GM20431 (cell line): ENCODE data around the gene PDF.

ENCODE experiments used
- in situ Hi-C: fragments of 300-500 bp; cut with MseI, MboI; formaldehyde crosslinking; loops from one replicate; pipeline ENCODE4 v1.15.0; 2020; ENCODE audit warnings: low sequenced_read_pairs; ENCODE audit not compliant: unreplicated experiment

PDF gene

DNA sequence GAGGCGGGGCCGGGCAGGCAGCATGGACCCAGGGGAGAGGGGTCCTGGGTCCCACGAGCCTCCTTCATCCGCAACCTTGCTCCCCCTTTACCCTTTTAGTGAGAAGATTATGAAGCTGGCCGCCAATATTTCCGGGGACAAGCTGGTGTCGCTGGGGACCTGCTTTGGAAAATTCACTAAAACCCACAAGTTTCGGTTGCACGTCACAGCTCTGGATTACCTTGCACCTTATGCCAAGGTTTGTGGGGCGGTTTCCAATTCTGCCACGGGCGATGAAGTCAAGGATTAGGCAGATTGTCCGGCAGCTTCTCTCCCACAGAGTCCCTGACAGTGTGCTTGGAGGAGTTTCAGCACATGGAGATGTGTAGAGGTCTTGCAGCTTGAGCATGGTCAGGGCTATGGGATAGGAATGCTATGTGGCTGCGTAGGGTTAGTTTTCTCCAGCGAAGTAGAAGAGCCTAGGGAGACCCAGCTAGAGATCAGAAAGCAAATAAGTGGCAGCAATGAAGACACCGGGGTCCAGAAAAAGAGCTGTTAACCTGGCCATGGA lies 9.8 kb upstream of the PDF start:
- in situ Hi-C loops, result no loop called here

DNA sequence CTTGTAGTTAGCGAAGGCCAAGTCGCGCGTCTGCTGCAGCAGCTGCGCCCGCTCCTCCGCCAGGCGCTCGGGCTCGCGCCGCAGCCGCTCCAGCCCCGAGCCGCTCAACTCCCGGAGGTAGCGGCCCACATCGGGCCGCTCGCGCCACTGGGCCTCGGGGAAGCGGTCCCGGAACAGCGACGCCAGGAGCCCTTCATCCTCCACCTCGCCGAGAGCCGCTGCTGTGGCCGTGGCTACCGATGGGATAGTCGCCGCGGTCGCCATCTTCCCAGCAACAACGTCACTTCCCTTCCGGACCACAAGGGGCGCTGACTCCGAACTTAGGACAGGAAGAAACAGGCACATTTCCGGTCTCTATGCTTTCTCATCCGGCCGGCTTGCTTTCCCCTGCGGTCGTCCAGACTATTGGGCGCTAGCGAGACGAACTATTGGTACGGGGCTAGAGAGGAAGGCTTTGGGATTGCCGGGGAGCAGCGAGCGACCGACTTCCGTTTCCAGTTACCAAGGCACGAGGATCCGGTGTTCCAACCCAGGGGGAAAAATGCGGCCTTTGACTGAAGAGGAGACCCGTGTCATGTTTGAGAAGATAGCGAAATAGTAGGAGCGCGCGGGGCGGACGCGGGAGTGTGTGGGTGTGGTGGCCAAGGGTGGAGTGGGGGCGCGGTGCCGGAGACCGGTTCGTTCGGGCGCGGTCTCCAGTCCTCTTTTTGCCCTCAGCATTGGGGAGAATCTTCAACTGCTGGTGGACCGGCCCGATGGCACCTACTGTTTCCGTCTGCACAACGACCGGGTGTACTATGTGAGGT lies 9.1 kb upstream of the PDF start, which contains the start of the genes COG8 and NIP7:
Gene COG8 (minus strand): TSS at position 276 of the 806 bp plus-strand sequence. CDS start 12 bp downstream, at position 264.
Gene NIP7 (plus strand): TSS at position 484 of the 806 bp plus-strand sequence. CDS start 58 bp downstream, at position 542.
- in situ Hi-C loops, result no loop called here

DNA sequence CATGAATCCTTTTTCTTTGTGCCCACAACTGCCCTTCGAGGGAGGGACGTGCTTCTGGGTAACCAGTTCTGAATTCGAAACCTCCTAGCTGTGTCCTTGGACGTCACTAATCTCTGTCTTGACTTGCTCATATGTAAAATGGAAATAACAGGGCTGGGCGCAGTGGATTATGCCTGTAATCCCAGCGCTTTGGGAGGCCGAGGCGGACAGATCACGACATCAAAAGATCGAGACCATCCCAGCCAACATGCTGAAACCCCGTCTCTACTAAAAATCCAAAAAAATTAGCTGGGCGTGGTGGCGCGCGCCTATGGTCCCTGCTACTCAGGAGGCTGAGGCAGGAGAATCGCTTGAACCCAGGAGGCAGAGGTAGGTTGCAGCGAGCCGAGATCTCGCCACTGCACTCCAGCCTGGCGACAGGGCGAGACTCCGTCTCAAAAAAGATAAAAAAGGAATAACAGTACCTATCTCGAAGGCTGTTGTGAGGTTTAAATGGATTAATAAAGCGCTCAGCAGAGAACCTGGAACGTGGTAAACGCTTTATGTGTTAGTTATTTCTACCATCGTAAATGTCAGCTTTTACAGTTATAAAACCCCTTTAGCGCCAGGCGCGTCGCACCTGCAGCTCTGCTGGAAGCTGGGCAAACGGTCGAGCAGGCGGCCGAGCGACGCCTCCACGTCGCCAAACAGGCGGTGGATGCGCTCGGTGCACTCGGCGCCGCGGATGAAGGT lies 8.3 kb upstream of the PDF start:
- in situ Hi-C loops, result no loop called here

DNA sequence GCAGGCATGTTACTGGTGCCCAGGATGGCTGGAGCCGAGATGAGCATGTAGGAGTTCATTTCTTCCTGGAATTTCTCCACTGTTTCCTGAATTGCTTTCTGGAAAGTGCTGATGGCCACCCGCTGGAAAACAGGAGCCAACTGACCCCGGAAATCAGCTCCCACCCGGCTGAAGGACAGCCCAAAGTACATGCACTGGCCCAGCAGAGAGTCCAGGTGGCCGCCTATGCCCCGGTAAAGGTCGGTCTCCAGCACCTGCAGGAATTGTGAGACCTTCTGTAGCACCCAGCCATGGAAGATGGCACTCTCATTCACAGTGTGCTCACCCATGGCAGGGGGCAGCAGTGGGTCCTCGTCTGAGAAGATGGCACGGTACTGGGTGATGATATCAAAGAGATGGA lies 4.3 kb upstream of the PDF start:
- in situ Hi-C loops, result no loop called here

DNA sequence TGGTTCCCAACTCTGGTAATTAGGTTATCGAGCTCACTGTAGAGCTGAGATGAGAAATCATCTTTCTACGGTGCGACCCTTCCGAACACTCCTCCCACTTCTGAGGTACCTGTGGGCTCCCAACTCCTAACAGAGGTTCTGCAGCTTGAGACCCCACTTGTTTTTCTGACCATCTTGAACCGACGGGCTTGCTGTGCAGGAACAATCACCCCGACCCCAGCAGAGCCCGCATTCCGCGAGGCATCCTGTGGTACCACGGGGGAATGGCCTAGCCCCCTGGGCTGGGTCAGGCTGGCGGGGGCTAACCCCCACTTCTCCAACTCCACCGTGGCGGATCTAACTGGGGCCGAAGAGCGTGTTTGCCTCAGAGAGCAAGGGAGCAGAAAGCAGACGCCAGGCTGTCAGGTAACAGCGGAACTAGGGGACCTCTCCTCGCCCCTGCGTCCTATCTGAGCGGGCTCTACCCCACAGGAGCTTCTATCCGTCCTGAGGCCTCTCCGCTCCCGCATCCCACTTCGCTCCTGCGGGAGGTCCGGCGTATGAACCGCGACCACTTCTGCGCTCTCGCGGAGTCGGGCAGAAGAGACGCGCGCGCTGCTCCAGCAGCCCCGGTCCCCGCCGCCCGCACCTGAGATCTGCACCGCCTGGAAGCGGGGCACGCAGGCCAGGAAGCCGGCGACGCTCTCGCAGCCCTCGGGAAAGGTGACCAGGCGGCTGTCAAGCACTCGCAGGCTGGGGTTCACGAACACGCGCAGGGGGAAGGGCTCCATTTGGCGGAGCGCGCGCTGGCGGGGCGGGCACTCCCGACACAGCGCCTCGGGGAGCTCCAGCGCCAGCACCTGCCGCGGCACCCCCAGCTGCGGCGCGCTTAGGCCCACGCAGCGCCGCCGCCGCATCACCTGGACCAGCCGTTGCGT lies 761 bp downstream of the PDF start:
- in situ Hi-C loops, result no loop called here

DNA sequence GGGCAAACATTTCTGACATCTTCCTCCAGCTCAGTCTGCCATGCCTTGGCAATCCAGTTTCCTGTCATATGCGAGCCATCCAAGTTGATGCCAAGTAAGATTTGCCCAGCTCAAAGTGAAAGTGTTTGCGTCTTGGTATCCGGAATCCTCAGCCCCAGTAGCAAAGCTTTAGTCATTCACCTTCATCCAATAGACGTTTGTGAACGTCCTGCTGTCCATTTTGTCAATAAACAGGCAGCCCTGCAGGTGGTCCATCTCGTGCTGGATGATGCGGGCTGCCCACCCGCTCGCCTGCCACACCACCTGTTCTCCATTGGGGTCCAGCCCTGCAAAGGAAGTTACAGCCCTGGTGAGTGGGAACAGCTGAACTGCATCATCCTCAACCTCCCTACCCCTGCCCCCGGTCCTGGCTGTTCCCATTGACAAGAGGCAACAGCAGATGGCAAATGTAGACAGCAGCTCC lies 1.5 kb downstream of the PDF start:
- in situ Hi-C loops, result no loop called here

DNA sequence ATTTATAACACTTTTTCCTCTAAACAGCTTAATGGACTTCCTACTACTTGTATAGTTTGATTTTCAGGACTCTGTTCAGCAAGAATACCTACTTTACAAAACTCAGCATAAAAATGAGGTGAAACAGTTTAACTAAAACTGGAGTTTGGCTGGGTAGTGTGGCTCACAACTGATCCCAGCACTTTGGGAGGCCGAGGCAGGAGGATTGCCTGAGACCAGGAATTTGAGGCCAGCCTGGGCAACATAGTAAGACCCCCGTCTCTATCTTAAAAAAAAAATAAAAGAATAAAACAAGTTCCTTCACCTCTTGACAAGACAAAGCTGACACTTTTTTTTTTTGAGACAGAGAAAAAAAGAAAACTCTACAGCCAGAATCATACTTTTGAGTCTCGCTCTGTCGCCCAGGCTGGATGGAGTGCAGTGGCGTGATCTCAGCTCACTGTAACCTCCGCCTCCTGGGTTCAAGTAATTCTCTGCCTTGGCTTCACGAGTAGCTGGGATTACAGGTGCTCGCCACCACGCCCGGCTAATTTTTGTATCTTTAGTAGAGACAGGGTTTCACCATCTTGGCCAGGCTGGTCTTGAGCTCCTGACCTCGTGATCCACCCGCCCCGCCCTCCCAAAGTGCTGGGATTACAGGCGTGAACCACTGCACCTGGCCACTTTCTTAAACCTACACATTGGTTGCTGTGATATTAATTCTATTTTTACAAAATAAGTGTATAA lies 2.6 kb downstream of the PDF start:
- in situ Hi-C loops, result no loop called here

DNA sequence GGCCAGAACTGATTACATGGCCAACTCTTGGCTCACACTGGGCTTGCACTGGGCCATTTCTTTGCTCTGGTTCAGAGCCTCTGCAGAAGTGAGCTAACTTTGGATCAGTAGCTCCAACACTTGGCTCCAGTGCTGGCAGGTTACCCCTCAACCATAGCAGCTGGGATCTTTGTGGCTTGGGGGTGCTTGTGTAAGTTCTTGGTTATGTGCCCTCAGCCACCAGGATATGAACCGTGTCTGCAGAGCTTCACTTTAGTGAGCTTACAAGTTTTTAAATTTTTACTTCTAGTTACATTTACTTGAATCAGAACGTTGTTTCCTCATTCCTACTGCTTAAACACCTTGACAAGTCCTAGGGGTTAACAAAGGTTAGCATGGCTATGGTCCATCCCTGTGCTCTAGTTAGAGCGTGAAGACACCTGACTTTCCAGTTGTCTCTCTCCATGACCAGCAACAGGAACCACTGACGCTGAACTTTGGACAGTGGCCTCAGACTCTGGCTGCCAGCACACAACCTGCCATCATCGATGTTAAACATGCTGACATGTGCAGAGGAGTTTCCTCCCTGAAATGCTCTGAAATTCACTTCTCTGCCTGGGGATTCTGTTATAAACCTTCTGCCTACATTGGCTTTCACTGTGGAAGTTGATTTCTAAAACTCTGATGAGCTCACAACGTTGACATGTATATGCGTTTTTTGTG lies 4.1 kb downstream of the PDF start:
- in situ Hi-C loops, result no loop called here

DNA sequence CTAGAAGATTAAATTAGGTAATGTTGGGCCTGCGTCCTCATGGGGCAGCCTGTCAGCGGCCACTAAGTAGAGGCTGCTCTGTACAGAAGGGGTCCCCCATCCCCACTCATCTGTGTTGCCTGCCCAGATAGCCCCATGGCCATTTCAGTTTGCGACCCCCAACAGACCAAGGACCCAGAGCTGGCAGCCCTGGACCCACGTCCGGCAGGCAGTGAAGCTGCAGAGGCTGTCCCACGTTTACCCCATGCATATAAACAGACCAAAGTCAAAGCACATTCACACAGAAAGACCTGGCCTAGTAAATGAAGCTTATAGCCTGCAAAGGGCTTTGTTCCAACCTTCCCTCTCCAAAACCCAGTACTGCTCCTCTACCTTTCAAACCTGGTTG lies 4.6 kb downstream of the PDF start:
- in situ Hi-C loops, result no loop called here

DNA sequence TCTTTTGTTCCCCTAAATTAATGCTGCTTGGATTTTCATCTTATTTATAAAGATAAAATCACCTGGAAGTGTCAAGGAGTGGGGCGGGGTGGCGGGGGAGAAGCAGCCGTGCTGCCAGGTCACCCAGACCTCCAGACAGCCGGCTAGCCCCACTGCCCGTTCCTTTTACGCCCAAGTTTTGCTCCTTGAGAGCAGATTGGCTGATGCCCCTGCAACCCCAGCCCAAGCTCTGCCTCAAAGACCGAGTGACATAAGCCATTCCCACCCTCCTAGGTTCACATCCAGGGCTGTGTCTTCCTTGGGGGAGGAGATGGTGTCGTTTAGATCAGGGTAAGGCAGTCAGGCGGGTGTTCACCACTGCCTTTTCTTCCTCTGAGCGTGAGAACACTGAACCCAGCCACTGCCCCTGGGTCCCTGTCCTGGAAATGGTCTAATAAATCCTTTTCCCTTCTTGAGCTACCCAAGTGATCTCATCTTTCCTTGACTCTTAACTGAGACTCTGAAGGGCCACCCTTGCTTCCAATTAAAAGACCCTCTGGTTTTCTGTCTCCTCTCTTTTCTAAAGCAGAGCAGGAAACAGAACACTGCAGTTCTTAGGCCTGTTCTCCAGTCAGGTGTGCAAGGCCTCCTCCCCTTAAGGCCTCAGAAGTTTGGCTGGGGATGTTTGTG lies 5.7 kb downstream of the PDF start:
- in situ Hi-C loops, result no loop called here

DNA sequence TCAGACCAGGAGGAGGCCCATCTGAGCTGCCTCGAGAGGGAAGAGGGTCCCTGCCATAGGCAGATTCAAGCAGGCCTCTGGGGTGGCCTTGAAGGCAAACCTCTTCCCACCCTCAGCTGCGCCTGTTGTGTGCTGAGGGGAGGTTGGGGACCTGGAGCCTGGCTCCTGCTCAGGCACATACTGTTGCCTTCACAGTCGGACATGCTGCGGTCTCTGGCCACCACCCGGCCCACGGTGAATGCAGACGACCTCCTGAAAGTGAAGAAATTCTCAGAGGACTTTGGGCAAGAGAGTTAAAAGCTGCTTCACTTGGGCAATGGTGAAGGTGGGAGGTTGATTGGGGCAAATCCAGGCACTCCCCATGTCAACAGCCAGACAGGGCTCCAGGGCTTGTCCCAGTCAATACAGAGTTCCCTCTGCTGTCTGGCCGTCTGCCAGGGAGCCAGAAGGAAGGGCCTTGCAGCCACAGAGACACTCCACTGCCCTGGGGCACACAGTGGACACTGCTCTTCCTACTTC lies 6.3 kb downstream of the PDF start:
- in situ Hi-C loops, result no loop called here

DNA sequence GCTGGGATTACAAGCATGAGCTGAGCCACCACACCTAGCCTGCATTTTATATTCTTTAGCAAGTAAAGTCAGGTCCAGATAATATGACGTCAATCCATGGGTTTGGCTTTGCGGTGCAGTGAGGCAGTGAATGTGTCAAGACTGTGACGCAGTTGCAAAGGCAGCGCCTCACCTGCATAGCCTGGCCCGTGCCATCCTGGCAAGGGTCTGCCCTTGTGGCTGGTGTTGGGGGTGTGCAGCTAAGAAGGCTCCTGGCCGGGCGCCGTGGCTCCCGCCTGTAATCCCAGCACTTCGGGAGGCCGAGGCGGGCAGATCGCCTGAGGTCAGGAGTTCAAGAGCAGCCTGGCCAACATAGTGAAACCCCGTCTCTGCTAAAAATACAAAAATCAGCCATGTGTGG lies 7.0 kb downstream of the PDF start:
- in situ Hi-C loops, result no loop called here

DNA sequence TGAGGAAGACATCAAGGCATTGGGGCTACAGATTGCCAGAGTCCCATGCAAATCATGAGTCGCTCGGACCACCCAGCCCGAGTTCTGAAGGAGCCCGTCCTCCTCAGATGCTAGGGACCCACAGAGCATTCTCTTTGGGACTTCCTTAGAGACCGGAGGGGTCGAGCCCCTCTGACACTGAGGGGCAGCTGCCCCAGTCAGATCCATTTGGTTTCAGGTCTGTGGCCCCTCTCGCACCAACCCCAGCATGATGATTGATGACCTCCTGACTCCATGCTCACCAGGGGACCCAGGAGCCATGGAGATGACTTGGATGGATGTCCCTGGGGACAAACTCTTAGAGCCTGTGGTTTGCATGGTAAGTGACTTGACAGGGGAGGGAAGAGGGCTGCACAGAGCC lies 8.0 kb downstream of the PDF start:
- in situ Hi-C loops, result no loop called here

DNA sequence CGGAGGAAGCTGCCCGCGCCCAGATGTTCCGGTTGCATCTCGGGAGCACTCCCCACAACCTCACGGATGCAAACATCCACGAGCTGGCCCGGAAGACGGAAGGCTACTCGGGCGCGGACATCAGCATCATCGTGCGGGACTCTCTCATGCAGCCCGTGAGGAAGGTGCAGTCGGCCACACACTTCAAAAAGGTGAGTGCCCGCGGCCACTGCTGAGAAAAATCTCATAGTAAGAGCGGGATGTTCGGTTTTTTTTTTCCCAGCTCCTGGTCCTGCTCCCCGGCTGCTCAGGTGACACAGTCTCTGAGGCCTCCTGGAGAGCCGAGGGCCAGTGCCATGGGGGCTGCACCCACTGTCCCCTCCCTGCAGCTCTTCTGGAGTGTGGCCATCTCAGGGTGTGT lies 9.3 kb downstream of the PDF start:
- in situ Hi-C loops, result no loop called here

DNA sequence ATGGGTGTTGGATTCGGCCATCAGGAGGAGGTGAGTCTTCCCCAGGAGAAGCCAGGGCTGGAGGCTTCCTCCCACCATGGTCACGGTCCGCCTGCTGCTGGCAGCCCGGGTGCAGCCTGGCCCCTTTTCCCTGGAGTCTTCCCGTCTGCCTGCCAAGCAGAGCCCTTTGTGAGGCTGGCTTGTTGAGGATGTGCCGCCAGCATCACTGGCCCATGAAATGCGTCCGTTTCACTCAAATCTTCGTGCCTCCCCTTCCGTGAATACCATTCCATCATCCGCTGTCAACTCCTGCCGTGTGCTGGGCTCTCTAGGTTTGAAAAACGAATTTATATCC lies 9.7 kb downstream of the PDF start:
- in situ Hi-C loops, result no loop called here

DNA sequence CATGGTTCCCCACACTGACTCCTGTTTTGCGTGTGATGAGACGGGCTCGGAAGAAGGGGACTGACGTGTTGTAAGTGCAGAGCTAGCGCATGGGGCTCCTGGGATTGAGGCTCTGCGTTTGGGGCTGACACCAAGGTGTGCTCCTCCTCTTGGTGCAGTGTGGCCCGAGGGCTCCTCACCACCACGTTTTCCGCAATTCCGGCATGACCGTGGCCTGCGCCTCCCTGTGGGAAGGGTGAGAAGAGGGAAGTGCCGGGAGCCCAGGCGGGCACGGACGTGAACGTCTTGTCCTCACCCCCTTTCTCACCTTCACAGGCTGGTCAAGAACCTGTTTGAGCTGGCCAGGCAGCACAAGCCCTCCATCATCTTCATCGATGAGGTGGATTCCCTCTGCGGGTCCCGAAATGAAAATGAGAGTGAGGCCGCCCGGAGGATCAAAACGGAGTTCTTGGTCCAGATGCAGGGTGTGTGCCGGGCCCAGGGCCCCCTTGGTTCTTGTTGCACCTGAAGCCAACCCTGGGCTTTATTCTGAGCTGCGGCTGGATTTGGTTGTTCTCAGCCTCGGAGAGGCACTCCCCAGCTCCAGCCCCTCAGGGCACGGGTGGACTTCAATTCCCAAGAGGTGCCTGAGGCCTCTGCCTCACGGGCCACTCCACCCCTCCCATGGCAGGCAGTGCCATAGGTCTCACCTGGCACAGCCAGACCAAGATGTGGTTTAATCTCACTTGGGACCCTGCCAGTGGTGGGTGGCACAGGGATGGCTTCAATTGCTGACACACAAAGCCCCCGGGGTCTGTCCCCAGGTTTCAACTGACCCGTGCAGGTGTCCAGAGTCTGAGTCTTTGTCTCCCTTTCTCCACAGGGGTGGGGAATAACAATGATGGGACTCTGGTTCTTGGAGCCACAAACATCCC lies 10.3 kb downstream of the PDF start:
- in situ Hi-C loops, result no loop called here

DNA sequence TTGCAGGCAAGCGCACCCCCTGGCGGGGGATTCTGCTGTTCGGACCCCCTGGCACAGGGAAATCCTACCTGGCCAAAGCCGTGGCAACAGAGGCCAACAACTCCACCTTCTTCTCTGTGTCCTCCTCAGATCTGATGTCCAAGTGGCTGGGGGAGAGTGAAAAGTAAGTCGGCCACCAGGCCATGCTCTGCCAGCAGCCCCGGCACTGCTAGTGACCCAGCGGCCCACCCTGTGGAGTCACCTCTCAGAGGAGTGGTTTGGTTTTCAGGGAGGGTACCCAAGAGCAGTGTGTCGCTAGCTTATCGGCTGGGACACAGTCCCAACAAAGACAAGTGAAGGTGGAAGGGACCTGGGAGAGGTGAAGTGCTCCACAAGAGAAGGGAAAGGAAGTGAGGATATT lies 11.0 kb downstream of the PDF start:
- in situ Hi-C loops, result no loop called here
